ENCODE data around the gene PLXND1.
"Not testable (repeated sequence)": the region's sequence is repeated elsewhere in the genome, so short reads cannot be mapped to it uniquely, and the experiment has no call there.

PLXND1 gene

GRCh38 chr3:129613367-129613740, 6.9 kb upstream of the PLXND1 start:
- DNase-seq: no peak

DNA sequence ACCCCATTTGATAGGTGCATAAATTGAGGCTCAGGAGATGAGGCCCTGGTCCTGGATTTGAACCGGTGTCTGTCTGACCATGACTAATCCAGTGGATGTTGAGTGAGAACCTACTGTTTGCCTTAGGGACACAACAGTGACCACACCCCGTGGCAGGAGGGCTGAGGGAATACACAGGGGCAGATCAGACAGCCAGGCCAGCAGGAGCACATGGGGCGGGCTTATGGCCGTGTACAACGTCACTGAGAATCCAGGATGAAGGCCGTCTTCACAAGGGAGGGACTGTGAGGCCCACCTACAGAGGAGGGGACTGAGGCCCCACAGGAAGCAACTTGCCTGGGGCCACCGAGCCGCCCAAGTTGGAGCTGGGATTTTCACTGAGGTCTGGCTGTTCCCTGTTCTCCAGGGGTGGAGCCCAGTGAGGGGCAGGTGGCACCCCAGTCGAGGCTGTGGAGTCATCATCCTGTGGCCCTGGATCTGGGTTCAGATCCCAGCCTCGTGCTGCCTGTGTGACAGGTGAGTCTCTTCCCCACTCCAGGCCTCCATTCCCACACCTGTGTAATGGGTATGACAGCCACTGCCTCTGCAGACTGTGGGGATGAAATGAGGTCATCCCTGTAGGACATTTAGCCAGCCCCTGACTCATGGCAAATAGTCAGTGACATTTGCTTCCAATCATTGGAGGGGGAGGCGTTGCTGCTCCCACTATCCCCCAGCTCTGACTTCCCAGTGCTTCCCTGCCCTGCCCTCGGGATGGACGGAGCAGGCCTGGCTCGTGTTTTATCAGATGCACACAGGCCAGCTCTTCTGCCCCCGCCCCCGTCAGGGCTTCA, 6.3 kb upstream of the PLXND1 start:
- DNase-seq: no peak

GRCh38 chr3:129611812-129612533, 5.5 kb upstream of the PLXND1 start:
- no peak for DNase-seq

DNA sequence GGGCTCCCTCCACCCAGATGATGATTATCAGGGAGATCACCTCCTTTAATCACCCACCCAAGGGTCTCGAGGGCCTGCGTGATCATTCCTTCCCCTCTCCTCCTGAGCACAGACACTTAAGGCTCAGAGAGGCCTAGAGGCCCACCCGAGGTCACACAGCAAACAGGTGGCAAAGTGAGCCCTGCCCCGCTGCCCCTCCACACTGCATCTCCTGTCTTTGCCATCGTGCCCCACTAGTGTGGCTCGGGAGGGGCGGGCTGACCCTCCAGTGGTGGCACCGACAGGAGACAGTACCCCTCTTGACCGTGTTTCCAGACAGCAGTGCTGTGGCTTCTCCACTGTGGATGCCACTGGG, 4.9 kb upstream of the PLXND1 start:
- DNase-seq: no peak

DNA sequence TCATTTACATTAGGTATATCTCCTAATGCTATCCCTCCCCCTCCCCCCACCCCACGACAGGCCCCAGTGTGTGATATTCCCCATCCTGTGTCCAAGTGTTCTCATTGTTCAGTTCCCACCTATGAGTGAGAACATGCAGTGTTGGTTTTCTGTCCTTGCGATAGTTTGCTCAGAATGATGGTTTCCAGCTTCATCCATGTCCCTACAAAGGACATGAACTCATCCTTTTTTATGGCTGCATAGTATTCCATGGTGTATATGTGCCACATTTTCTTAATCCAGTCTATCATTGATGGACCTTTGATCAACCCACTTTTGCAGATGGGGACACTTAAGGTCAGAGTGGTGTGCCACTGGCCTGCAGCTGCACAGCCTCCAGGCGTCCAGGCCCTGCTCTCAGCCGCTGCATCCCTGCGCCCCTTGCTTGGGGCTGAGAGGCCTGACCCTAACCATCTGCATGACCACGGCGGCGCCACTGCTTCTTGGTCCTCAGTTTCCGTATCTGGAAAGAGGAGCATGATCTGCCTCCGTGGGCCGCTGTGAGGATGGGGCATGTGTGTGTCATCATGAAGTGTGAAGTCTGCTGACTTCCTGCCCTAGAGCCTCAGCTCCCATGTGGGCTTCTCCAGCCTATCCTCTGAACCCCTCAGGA, 4.4 kb upstream of the PLXND1 start:
- not testable (repeated sequence) for DNase-seq

GRCh38 chr3:129610276-129610675, 3.8 kb upstream of the PLXND1 start:
- no peak for DNase-seq

DNA sequence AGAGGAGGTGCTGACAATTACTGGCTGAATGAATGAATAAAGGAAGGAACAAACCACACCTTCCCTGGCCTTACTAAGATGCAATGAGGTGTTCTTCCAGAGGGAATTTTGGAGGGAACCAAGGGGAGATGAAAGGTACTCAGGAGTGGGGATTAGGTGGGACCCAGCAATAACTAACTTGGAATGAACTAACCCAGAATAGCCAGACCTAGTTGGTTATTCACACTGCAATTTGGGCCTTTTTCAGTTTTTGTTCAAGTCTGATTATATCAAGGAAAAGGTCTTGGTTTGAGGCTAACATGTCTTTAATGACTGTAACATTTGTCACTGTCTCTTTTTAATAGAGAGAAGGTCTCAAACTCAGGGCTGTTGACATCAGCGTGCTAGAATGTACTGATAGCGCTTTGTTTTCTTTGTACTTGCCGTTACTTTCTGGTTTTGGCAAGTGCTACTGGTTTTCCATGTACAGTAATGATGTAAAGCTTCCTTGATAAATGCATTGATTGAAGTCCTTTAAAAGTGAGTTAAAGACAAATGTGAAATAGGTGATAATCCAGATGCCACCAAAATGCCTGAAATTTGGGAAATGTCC, 3.2 kb upstream of the PLXND1 start:
- DNase-seq: no peak

DNA sequence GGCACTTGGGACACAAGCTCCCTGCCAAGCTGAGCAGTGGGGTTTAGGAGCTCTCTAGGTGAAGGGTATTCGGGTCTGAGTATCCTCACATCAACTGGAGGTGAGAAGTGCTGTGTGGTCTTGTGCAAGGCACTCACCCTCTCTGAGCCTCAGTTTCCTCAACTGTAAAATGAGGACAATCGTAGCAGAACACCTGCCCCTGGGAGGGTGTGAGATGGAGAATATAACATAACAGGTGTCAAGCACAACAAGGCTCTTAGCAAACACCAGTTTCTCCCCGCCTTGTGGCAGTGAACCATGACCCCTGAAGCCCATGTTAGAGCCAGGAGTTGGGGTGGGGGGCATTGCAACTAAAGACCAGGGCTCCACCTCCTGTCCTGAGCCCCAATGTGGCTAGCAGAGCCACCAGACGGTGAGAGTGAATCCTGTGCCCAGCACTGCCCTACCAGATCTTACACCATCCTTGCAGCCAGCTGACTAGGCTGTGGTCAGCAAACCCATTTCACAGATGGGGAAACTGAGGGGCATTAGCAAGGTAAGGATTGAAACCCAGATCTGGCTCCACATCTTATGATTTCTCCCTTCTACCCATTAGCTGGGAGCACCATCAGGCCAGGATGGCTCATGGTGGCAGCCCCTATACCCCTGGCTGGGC, 2.6 kb upstream of the PLXND1 start:
- no peak for DNase-seq

GRCh38 chr3:129608087-129608935, 1.8 kb upstream of the PLXND1 start:
- DNase-seq: no peak

GRCh38 chr3:129607391-129608068, 1.1 kb upstream of the PLXND1 start:
- no peak for DNase-seq

- DNase-seq: no peak
These were observed 397 bp downstream of the PLXND1 start for GRCh38 chr3:129605922-129606635.

DNA sequence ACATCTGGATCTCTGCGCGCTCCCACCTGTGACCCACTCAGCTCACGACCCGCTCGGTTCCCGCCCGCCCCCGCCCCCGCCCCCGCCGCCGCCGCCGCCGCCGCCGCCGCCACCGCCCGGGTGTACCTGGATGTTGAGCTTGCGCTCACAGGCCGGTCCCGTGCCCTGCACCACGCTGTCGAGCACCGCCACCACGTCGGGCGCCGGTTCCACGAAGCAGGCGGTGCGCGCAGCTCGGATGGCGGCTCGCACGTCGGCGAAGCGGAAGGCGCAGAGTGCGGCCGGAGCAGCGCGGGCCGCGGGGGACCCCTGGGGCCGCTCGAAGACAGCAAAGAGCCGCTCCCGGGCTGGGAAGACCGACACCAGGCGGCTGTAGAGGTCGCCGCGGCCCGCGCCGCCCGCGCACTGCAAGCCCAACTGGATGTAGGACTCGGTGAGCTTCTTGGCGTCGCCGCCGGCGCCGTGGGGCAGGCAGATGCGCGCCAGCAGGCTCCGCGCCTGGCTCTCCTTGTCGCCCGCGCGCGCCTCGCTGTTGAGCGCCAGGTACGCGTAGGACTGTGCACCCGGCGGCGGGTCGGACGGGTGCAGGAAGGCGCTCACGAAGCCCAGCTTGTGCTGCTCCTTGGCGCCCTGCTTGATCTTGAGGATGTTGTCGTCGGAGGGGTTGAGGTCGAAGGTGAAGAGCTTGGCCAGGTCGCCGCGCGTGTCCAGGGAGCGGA, 1.1 kb downstream of the PLXND1 start:
- DNase-seq: peak; percentile 19

DNA sequence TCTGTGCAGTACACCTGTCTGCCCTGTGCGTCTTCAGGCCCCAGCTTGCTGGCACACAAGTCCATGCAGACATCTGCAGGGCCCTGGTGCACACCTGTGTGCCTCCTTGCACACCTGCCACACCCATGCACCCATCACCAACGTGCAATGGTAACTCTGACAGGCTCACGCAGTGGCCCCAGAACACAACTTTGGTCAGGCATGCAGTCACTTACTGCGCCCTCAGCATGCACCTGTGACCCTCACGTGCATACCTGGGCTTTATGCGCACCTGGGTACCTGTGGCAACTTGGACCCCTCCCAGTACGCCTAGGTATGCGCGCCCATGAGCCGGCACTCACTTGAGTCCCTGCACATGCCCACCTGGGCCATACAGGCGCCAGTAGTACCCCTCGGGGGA, 1.7 kb downstream of the PLXND1 start:
- no peak for DNase-seq

DNA sequence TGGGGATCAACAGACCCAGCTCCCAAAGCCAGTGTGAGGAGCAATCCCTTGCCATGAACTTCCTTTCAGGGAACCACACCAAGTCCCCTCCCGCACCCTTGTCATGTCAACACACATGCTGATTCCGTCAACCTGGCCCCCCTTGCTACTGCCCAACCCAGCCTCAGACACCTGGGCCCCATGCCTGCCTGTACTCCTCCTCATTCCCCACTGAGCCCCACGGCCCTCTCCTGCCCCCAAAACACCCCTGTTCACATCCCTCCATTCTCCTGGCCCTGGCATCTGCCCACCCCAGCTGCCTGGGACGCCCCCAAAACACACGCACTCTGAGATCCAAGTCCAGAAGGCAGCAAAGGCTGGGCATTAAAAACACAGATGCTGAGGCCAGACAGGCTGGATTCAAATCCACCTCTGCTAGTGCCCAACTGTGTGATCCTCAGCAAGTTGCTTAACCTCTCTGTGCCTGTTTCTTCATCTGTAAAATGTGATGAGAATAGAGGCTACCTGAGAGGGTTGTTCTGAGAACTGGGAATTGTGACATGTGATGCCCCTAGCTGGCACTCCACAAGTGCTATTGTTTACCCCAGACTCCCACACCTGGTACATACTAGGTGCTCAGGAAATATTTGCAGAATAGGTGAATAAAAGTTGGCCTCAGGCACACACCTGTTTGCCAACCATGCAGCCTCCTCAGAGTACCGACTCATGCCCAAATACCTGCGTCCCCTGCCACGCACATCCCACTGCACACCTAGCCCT, 2.3 kb downstream of the PLXND1 start:
- no peak for DNase-seq

DNA sequence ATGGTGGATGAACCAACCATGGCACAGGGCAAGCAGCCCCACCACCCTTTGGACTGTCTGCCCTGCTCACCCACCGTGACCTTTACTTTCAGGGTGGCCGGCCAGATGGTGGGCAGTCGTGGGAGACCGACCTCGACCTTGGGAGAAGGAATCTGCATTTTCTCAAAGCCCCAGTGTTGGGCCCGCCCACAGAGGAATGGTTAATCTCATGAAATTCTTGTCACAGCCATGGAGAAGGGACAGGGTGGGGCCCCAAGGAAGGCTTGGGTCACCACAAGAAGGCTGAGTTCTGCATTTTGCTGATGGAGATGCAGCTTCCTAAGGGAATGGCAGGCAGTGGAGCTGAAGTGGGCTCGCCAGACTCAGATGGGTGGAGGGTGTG, 2.9 kb downstream of the PLXND1 start:
- no peak for DNase-seq

DNA sequence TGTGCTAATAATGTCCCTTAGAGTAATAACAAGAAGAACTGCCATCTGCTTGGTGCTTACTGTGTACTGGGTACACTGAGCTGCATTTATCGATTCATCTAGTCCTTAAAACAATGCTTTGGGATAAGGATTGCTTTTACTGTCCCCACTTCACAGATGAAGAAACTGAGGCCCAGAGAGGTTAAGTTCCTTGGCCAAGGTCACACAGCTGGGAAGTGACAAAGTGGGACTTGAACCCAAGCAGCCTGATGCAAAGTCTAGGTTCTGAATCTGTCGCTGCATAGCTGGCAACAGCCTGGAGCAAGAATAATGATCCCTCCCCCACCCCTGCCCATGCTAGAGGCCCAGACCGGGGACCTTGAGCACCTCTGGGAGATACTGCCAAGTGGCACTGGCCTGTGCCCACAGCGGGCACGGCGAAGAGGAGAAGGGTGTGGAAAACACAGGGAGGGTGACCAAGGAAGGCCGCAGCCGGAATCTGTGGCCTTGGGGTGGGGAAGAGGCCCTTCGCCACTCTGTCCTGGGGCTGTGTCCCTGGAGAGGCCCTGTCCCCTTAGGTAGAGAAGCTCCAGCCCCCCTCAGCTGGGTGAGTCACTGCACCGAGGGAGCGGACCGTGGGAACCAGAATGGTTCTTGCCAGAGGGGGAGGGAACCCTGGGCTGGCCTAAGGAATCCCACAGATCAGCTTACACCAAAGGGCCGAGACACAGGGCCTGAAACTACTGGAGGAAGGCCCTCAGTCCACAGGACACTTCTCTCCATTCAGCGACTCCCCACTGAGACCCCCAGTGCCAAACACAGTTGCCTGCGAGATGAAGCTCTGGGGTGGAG, 3.5 kb downstream of the PLXND1 start:
- DNase-seq: no peak

DNA sequence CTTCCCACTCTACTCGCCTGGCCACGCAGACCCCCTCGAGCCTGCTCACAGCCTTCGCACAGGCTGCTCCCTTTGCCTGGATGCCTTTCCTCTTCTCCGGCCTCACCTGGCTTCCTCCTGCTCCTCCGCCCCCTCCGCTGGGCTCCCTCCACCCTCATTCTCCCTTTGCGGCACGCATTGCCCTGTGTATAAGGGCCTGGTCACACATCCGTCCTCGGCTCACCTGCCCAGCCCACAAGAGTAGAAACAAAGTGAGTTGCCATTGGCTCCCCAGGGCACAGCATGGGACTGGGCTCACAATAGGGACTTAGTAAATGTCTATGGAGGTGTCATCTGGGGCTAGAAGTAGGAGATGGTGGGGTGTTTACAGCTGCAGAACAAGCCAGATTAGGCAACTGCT, 4.2 kb downstream of the PLXND1 start:
- DNase-seq: no peak

GRCh38 chr3:129601713-129602112, 4.8 kb downstream of the PLXND1 start:
- no peak for DNase-seq
